ENCODE data around the gene INVS.

- TF ChIP-seq POLR2AphosphoS5 (IDR thresholded peaks at IDR 0.05) (no peak), EP300 (IDR thresholded peaks at IDR 0.05) (no peak), POLR2A (IDR thresholded peaks at IDR 0.05) (no peak)
These were observed 11.8 kb upstream of the INVS start for GRCh38 chr9:100087218-100087617.

All from suprapubic skin (tissue), 4 donors.